Keratinocyte (primary cell): Measurements from ENCODE around the gene CD209. TPM values are rescaled to one million over a fixed set of nuclear protein-coding genes. Genes with fewer than 3 reads are reported as not detected.

Experiments used
- DNase-seq: peaks from one replicate; pipeline ENCODE4 v3.0.0-alpha.2; 2011; ENCODE audit warnings: low read depth, missing footprints, low spot score
- FAIRE-seq: peaks from 2 replicates; lab custom pipeline; 2011; peaks lifted over from hg19 to GRCh38; lab: Jason Lieb, UNC
- H2AFZ ChIP-seq: 2 replicates; pipeline ENCODE4 v1.6.0; 2012; ENCODE audit warnings: low read length, control low read depth, inconsistent platforms; ENCODE audit not compliant: control insufficient read depth
- H3K27ac ChIP-seq: 2 replicates; pipeline ENCODE4 v1.5.1; 2011; ENCODE audit warnings: low read length; ENCODE audit not compliant: control insufficient read depth, insufficient read depth
- H3K27me3 ChIP-seq: 3 replicates; pipeline ENCODE4 v1.6.0; 2011; ENCODE audit warnings: low read length; ENCODE audit not compliant: control insufficient read depth, insufficient read depth; ENCODE audit errors: extremely low read depth
- H3K36me3 ChIP-seq, 2 experiments: 2 replicates in 1 of 2; 3 replicates in 1 of 2; pipeline ENCODE4 v1.5.1; 2011; ENCODE audit warnings: low read length in 2 of 2, mild to moderate bottlenecking in 1 of 2; ENCODE audit not compliant: control insufficient read depth in 2 of 2, insufficient read depth in 2 of 2; ENCODE audit errors: extremely low read depth in 1 of 2
- H3K4me1 ChIP-seq: 3 replicates; pipeline ENCODE4 v1.5.1; 2011; ENCODE audit warnings: low read length; ENCODE audit not compliant: control insufficient read depth, insufficient read depth; ENCODE audit errors: extremely low read depth
- H3K4me2 ChIP-seq: 3 replicates; pipeline ENCODE4 v1.6.0; 2011; ENCODE audit warnings: low read depth, low read length; ENCODE audit not compliant: control insufficient read depth, insufficient read depth; ENCODE audit errors: extremely low read depth
- H3K4me3 ChIP-seq, 3 experiments: fragments of 200-600 bp in 1 of 3; sonication (generic) in 1 of 3; 2 replicates in 2 of 3; 3 replicates in 1 of 3; pipeline ENCODE4 v1.5.1; 2011 to 2016; ENCODE audit warnings: low read length in 3 of 3, mild to moderate bottlenecking in 3 of 3, control low read depth in 2 of 3, inconsistent platforms in 1 of 3, low read depth in 1 of 3, mixed read lengths in 1 of 3, mixed run types in 1 of 3, moderate library complexity in 1 of 3; ENCODE audit not compliant: control insufficient read depth in 2 of 3, insufficient read depth in 2 of 3; ENCODE audit errors: extremely low read depth in 1 of 3
- H3K79me2 ChIP-seq: 2 replicates; pipeline ENCODE4 v1.6.0; 2012; ENCODE audit warnings: low read length; ENCODE audit not compliant: control insufficient read depth, insufficient read depth
- H3K9ac ChIP-seq: 3 replicates; pipeline ENCODE4 v1.6.0; 2011; ENCODE audit warnings: low read length; ENCODE audit not compliant: control insufficient read depth, insufficient read depth; ENCODE audit errors: extremely low read depth
- H3K9me1 ChIP-seq: 3 replicates; pipeline ENCODE4 v1.6.0; 2011; ENCODE audit warnings: low read length; ENCODE audit not compliant: control insufficient read depth, insufficient read depth; ENCODE audit errors: extremely low read depth
- H3K9me3 ChIP-seq: 2 replicates; pipeline ENCODE4 v1.5.1; 2012; ENCODE audit warnings: low read depth, low read length; ENCODE audit not compliant: control insufficient read depth
- H4K20me1 ChIP-seq: 3 replicates; pipeline ENCODE4 v1.6.0; 2011; ENCODE audit warnings: low read length; ENCODE audit not compliant: control insufficient read depth, insufficient read depth; ENCODE audit errors: extremely low read depth
- EZH2 ChIP-seq: IDR thresholded peaks from one replicate; pipeline ENCODE4 v1.6.1; 2012; ENCODE audit warnings: inconsistent platforms, mild to moderate bottlenecking, low read length, moderate library complexity
- dilution Hi-C: fragments of 300-500 bp; cut with MboI; formaldehyde crosslinking; loops from one replicate; pipeline ENCODE4 v1.7.0; 2020; ENCODE audit warnings: low sequenced_read_pairs; ENCODE audit not compliant: extremely low pct_ligation_motif_present
- polyA plus RNA-seq, 5 experiments: library from polyadenylated mRNA; depleted of rRNA in 3 of 5; stranded (reverse) in 3 of 5; stranded (forward) in 1 of 5; unstranded in 1 of 5; fragments of >200 nt; gene quantifications; 1 replicate in 1 of 5; 2 replicates in 3 of 5; 3 replicates in 1 of 5; pipeline versions ENCODE4 v1.2.1 to v1.2.3, GENCODE V29; 2011 to 2012; ENCODE audit warnings: missing spikeins in 2 of 5, low read depth in 1 of 5, low replicate concordance in 1 of 5
- TF ChIP-seq, protein P1 (sequence below), 3 experiments: IDR thresholded peaks in 1 of 3; conservative IDR thresholded peaks in 1 of 3; optimal IDR thresholded peaks in 1 of 3; 2 replicates in 2 of 3; 3 replicates in 1 of 3; pipeline versions ENCODE3 to v1.5.1; 2011; ENCODE audit warnings: low read length in 3 of 3, mild to moderate bottlenecking in 3 of 3, moderate library complexity in 2 of 3, control low read depth in 1 of 3, inconsistent platforms in 1 of 3; ENCODE audit not compliant: insufficient read depth in 2 of 3; ENCODE audit errors: extremely low read depth in 1 of 3

The CD209 gene
- polyA plus RNA-seq, 1 donor (not counting 4 experiments of a cell fraction or from before 2014, with no cell fraction given), result not detected

GRCh38 chr19:7709932-7710460 is 37.3 kb downstream of the CD209 start:
- no peak overlapping the region for H3K4me2 ChIP-seq
- no peak overlapping the region for H3K4me3 ChIP-seq
- H3K4me1 ChIP-seq, result no peaks in the 10 kb centered on the region
- no peaks in the 10 kb centered on the region for H3K27me3 ChIP-seq
- no peak for FAIRE-seq
- H3K79me2 ChIP-seq, result no peaks in the 10 kb centered on the region
- no peak overlapping the region for H2AFZ ChIP-seq
- H3K36me3 ChIP-seq, result no peaks in the 10 kb centered on the region
- no peaks in the 10 kb centered on the region for H4K20me1 ChIP-seq
- no peak overlapping the region for H3K27ac ChIP-seq
- no peak for TF ChIP-seq EZH2
- TF ChIP-seq, protein P1, sequence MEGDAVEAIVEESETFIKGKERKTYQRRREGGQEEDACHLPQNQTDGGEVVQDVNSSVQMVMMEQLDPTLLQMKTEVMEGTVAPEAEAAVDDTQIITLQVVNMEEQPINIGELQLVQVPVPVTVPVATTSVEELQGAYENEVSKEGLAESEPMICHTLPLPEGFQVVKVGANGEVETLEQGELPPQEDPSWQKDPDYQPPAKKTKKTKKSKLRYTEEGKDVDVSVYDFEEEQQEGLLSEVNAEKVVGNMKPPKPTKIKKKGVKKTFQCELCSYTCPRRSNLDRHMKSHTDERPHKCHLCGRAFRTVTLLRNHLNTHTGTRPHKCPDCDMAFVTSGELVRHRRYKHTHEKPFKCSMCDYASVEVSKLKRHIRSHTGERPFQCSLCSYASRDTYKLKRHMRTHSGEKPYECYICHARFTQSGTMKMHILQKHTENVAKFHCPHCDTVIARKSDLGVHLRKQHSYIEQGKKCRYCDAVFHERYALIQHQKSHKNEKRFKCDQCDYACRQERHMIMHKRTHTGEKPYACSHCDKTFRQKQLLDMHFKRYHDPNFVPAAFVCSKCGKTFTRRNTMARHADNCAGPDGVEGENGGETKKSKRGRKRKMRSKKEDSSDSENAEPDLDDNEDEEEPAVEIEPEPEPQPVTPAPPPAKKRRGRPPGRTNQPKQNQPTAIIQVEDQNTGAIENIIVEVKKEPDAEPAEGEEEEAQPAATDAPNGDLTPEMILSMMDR (optimal IDR thresholded peaks at IDR 0.05 in 1 of 3, IDR thresholded peaks at IDR 0.05 in 1 of 3, conservative IDR thresholded peaks at IDR 0.05 in 1 of 3; ENCODE audit: extremely low read depth in 1 of 3, insufficient read depth in 2 of 3, low read length in 3 of 3), result no peak
- H3K9me1 ChIP-seq, result no peaks in the 10 kb centered on the region
- no peak for DNase-seq
- no peak overlapping the region for H3K9ac ChIP-seq
- dilution Hi-C loops, result no loop called here
- no peaks in the 10 kb centered on the region for H3K9me3 ChIP-seq

DNA sequence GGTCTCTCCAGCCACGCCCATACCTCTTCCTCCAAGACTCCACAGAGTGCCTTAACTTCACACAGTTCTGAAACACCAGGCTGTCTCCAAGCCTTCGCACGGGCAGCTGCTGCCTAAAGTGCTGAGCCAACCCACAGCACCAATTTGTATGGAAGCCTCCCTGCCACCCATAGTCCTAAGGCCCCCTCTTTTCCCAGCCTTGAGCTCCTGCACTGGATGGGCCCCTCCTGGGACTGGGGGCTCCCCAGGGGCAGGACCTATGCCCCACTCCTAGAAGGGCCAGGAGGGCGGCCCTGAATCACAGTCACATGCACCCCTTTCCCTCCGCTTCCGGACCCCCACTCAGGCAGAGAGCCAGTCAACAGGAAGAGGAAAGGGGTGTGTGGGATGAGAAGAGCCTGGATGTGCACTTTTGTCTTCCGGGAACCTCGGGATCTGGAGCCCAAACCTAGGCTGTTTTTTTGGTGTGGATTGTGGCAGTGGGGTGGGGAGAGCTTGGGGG is 40.3 kb downstream of the CD209 start:
- H3K9ac ChIP-seq, result no peak overlapping the region
- no peak overlapping the region for H3K4me2 ChIP-seq
- H2AFZ ChIP-seq, result no peak overlapping the region
- H3K27me3 ChIP-seq, result no peaks in the 10 kb centered on the region
- H3K79me2 ChIP-seq, result no peaks in the 10 kb centered on the region
- H3K9me1 ChIP-seq, result no peaks in the 10 kb centered on the region
- H3K4me1 ChIP-seq, result no peaks in the 10 kb centered on the region
- no peak for FAIRE-seq
- H3K36me3 ChIP-seq, result no peaks in the 10 kb centered on the region
- H4K20me1 ChIP-seq, result no peaks in the 10 kb centered on the region
- no peak for TF ChIP-seq EZH2
- TF ChIP-seq, protein P1 (optimal IDR thresholded peaks at IDR 0.05 in 1 of 3, IDR thresholded peaks at IDR 0.05 in 1 of 3, conservative IDR thresholded peaks at IDR 0.05 in 1 of 3; ENCODE audit: extremely low read depth in 1 of 3, insufficient read depth in 2 of 3, low read length in 3 of 3), result no peak
- H3K27ac ChIP-seq, result no peak overlapping the region
- H3K4me3 ChIP-seq, result no peak overlapping the region
- DNase-seq, result no peak
- dilution Hi-C loops, result no loop called here
- H3K9me3 ChIP-seq, result no peaks in the 10 kb centered on the region
